GM20000 (cell line): ENCODE results near the gene KRT15.

ENCODE experiments used
- DNase-seq: peaks from one replicate; pipeline ENCODE4 v3.0.0; 2012; ENCODE audit warnings: low spot score
- TF ChIP-seq, protein P1 (sequence below): IDR thresholded peaks from 2 replicates; pipeline ENCODE4 v1.5.1; 2012; ENCODE audit warnings: mild to moderate bottlenecking, control low read depth; ENCODE audit errors: extremely low read depth, missing control alignments

Gene KRT15

DNA sequence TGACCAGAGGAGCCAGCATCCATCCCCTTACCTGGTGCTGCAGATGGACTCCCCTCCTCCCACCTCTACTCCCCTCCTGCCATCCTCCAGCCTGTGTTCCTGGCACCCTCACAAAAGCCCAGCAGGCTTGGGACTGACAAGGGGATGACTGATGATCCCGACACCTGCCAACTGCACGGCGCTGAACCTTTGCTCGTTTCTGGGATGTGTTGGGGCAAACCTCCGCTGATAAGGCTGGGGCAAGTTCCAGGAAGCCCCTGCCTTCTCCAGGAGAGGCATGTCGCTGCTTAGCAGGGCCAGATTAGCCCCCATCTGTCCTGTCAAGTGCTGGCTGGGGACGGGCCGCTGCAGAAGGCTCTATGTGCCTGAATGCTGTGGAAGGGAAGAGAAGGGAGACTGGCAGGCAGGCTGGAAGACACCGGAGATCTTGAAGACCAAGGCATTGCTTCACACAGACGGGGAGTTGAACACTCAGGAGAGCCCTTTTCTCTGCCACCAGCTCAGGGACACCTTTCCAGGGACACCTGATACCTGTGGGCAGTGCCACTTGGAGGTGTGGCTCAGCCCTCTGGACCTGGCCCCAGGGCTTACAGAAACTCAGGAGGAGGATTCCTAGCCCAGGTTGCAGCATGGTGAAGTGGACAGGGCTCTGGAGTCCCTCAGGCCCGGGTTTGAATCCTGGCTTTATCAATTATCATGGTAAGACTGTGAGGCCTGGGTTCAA lies 973 bp upstream of the KRT15 start:
- DNase-seq: no peak
- TF ChIP-seq, protein P1, sequence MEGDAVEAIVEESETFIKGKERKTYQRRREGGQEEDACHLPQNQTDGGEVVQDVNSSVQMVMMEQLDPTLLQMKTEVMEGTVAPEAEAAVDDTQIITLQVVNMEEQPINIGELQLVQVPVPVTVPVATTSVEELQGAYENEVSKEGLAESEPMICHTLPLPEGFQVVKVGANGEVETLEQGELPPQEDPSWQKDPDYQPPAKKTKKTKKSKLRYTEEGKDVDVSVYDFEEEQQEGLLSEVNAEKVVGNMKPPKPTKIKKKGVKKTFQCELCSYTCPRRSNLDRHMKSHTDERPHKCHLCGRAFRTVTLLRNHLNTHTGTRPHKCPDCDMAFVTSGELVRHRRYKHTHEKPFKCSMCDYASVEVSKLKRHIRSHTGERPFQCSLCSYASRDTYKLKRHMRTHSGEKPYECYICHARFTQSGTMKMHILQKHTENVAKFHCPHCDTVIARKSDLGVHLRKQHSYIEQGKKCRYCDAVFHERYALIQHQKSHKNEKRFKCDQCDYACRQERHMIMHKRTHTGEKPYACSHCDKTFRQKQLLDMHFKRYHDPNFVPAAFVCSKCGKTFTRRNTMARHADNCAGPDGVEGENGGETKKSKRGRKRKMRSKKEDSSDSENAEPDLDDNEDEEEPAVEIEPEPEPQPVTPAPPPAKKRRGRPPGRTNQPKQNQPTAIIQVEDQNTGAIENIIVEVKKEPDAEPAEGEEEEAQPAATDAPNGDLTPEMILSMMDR: no peak

DNA sequence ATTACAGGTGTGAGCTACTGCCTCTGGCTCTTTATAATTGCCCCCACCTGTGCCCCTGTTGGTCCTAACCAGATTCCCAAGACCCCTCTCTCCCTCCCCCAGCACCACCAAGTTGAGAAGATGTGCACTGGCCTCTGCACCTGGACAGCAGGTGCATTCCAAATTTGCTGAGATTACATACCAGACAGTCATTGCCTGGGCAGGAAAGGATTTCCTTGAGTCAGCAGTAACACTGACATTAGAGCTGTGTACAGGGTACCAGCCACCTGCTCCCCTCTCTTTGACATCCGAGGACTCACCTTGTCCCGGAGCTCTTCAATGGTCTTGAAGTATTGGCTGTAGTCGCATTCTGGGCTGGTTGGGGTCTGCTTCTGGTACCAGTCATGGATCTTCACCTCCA lies 659 bp downstream of the KRT15 start:
- DNase-seq: no peak
- TF ChIP-seq, protein P1: no peak

DNA sequence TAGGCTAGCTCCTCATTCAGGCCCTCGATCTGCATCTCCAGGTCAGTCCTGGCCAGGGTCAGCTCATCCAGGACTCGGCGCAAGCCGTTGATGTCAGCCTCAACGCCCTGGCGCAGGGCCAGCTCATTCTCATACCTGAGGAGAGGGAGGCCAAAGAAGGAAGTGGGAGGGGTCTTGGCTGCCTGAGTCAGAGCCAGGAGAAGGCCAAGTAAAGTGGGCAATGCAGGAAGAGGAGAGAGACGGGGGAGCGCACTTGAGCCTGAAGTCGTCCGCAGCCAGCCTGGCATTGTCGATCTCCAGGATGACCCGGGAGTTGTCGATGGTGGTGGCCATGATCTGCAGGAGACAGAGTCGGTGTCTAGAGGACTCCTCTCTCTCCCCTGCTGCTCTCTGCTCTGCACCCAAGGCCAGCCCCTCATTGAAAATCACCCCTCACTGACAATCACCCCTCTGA lies 1.8 kb downstream of the KRT15 start:
- DNase-seq: no peak
- TF ChIP-seq, protein P1: no peak

DNA sequence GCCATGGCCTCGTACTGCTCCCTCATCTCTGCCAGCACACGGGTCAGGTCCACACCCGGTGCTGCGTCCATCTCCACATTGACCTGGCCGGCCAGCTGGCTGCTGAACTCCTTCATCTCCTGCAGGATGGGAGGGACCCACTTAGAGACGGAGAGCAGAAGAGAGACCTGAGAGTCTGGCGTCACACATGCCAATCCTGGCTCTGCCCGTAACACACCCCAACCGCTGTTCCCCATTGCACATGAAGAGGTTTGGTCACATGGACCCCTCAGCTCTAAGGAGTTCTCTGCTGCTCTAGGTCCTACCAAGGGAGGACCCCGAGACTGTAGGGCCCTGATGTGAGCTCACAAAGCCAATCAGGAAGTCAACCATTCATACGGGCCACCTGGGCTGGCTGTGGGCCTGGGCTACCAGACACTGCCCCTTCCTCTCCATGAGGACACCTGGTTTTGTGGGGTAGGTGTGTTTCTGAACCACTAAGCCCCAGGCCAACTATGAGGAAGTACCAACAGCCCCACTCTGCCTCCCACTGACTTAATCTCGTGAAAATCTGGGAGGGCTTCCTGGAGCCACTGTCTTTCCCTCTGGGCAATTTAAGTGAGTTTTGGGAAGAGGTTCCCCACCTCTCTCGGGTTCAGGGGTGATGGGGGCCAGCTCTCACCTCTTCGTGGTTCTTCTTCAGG lies 2.4 kb downstream of the KRT15 start:
- DNase-seq: no peak
- TF ChIP-seq, protein P1: no peak

DNA sequence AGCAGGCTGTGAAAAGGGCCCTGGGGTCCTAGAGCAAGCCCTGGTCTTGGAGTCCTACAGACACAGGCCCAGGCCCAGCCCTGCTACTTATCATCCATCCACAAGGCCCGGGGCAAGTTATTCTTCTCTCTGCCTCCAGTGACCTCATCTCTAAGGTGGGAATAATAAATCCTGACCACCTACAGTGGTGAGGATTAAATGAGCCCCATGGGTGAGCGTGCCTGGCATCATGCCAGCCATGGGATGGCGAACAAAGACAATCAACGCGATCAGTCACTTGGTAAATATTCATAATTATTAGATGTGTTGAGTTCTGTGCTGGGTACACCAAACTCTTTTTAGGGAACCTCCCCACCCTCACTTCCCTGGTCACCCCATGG lies 5.5 kb downstream of the KRT15 start:
- DNase-seq: no peak
- TF ChIP-seq, protein P1: no peak

DNA sequence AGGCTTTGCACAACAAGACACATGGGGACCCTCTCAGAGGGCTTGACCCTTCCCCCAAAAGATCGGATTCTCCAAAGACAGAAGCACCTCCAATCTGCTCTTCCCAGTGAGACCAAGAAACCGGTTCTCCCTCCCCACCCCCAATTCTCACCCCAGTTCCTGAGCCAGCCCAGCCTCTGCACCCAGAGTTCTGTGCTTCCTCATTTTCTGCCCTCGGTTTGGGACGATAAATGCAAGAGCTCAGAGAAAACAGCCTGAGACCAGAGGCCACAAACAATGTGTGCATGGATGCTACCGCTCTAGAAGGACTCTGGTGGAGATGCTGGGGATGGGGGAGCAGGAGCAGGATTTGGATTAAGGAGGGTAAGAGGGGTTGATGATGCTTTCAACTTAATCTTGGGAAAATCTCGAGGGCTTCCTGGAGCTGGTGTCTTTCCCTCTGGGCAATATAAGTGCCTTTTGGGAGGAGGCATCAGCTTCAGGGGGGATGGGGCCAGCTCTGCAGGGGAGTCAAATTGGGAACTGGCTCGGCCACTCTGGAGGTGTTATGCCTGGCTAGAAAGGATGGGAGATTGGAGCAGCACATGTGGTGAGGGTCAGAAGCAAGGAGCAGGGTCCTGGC lies 6.0 kb downstream of the KRT15 start:
- TF ChIP-seq, protein P1: no peak
- DNase-seq: no peak

DNA sequence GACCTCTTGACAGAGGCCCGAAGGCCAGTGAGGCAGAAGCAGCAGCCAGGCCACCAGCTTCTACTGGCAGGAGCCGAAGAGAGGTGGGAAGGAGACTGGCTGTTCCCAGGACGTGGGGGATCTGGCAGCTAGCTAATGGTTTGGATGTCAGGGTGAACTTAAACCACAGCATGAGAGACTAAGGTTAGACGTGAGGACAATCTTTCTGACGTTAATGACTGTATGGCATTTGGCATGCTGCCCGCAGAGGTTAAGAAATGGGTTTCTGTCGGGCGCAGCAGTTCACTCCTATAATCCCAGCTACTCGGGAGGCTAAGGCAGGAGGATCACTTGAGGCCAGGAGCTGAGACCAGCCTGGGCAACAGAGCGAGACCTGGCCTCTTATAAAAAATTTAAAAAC lies 7.0 kb downstream of the KRT15 start:
- TF ChIP-seq, protein P1: no peak
- DNase-seq: no peak
